Mucosa of descending colon (tissue), 3 donors: Measurements from ENCODE around the gene CASZ1. TPM values are rescaled to one million over a fixed set of nuclear protein-coding genes. Genes with fewer than 3 reads are reported as not detected.

ENCODE experiments used
- ATAC-seq: fragments of 200-7000 bp; cut with Tn5 transposase; one replicate; pipeline ENCODE4 v1.9.1; 2020; ENCODE audit warnings: mild to moderate bottlenecking, moderate library complexity
- DNase-seq, 3 donors: peaks; one replicate each; pipeline ENCODE4 v3.0.0-alpha.2; 2020
- H3K36me3 ChIP-seq: fragments of 200-600 bp; one replicate; pipeline ENCODE4 v1.8.0; 2021; ENCODE audit warnings: low read depth, mild to moderate bottlenecking
- H3K4me1 ChIP-seq: fragments of 200-600 bp; one replicate; pipeline ENCODE4 v1.8.0; 2021; ENCODE audit warnings: low read depth, mild to moderate bottlenecking
- H3K4me3 ChIP-seq: fragments of 200-600 bp; one replicate; pipeline ENCODE4 v1.8.0; 2021; ENCODE audit warnings: mild to moderate bottlenecking
- H3K9me3 ChIP-seq: fragments of 200-600 bp; one replicate; pipeline ENCODE4 v1.8.0; 2021; ENCODE audit warnings: mild to moderate bottlenecking
- CTCF ChIP-seq: fragments of 200-600 bp; IDR thresholded peaks from one replicate; pipeline ENCODE4 v1.8.0; 2022; ENCODE audit warnings: antibody characterized with exemption, mild to moderate bottlenecking
- intact Hi-C, 2 donors: fragments of 100-400 bp; cut with DNase I in 1 of 2; cut with micrococcal nuclease in 1 of 2; formaldehyde crosslinking; loops; one replicate each; pipeline versions ENCODE4 v1.11.0 to v1.11.1; 2022; cut with DNase I, micrococcal nuclease
- total RNA-seq, 3 donors: library from RNA; stranded (reverse); fragmentation: NEBNext Ultra II Directional in 2 of 3; extraction: Animal tissue kit (Norgen Biotek cat#: 25700) in 2 of 3; gene quantifications; one replicate each; pipeline versions ENCODE4 v1.2.1 to v1.2.4, GENCODE V29; 2021 to 2023
- donor health status: DM: no; HTN: no; CAD: no; lungs with moderate emphysema.
- donor health status: DM: no; HTN: no; CAD: no.
- donor health status: DM: no; HTN: yes; CAD: no.

CASZ1 gene
- total RNA-seq, 3 donors from 2014 or later: 66.5 to 110 (median 84.5) TPM

- Histone ChIP-seq H3K4me1 (peaks cover 7% of the 10 kb centered on the region), H3K9me3 (no peaks in the 10 kb centered on the region), H3K4me3 (no peak overlapping the region), H3K36me3 (no peaks in the 10 kb centered on the region)
- no peak for TF ChIP-seq CTCF
- intact Hi-C loops: no loop called here
- DNase-seq (peak in 2 of 3 donors; percentile 54 to 68), ATAC-seq (peak; percentile 67)
Measured at GRCh38 chr1:10724052-10724494, 72.4 kb downstream of the CASZ1 start.

- no peaks in the 10 kb centered on the region for H3K9me3 ChIP-seq
Measured at GRCh38 chr1:10723317-10723716, 73.1 kb downstream of the CASZ1 start.

GRCh38 chr1:10722803-10723202 lies 73.6 kb downstream of the CASZ1 start:
- intact Hi-C loops: no loop called here
- TF ChIP-seq CTCF: no peak
- Histone ChIP-seq H3K9me3 (no peaks in the 10 kb centered on the region), H3K4me1 (peaks cover 10% of the 10 kb centered on the region), H3K36me3 (no peaks in the 10 kb centered on the region), H3K4me3 (no peak overlapping the region)
- ATAC-seq: peak; percentile 7
- DNase-seq: peak in 1 of 3 donors; percentile 29

More at GRCh38 chr1:10723317-10723716, 73.1 kb downstream of the CASZ1 start:
- intact Hi-C loops: no loop called here
- no peak for TF ChIP-seq CTCF
- Histone ChIP-seq H3K4me3 (no peak overlapping the region), H3K4me1 (peaks cover 7% of the 10 kb centered on the region), H3K36me3 (no peaks in the 10 kb centered on the region)
- no peak for ATAC-seq
- no peak for DNase-seq

GRCh38 chr1:10721381-10722321 lies 74.8 kb downstream of the CASZ1 start:
- ATAC-seq (no peak), DNase-seq (peak in 1 of 3 donors; percentile 36)
- intact Hi-C loops: no loop called here
- Histone ChIP-seq H3K36me3 (no peaks in the 10 kb centered on the region), H3K9me3 (no peaks in the 10 kb centered on the region), H3K4me1 (peaks cover 17% of the 10 kb centered on the region), H3K4me3 (no peak overlapping the region)
- TF ChIP-seq CTCF: no peak

GRCh38 chr1:10720635-10721034 lies 75.8 kb downstream of the CASZ1 start:
- H3K36me3 ChIP-seq: no peaks in the 10 kb centered on the region
- no peak for TF ChIP-seq CTCF
- intact Hi-C loops: no loop called here
- H3K9me3 ChIP-seq: no peaks in the 10 kb centered on the region
- peaks cover 17% of the 10 kb centered on the region for H3K4me1 ChIP-seq
- ATAC-seq: no peak
- DNase-seq: peak in 1 of 3 donors; percentile 43
- H3K4me3 ChIP-seq: no peak overlapping the region
